Left ventricle myocardium inferior (tissue), 1 donor: ENCODE data around the gene AATK. TPM values are rescaled to one million over a fixed set of nuclear protein-coding genes. Genes with fewer than 3 reads are reported as not detected.

ENCODE experiments used
- DNase-seq: peaks from one replicate; pipeline ENCODE4 v3.0.0-alpha.2; 2020
- H3K27ac ChIP-seq: fragments of 200-600 bp; replicated peaks from 2 replicates; pipeline ENCODE4 v1.8.0; 2021
- H3K27me3 ChIP-seq: fragments of 200-600 bp; 2 replicates; pipeline ENCODE4 v1.8.0; 2021; ENCODE audit warnings: low read depth
- H3K36me3 ChIP-seq: fragments of 200-600 bp; 2 replicates; pipeline ENCODE4 v1.8.0; 2021
- H3K4me1 ChIP-seq: fragments of 200-600 bp; 2 replicates; pipeline ENCODE4 v1.8.0; 2021
- H3K4me3 ChIP-seq: fragments of 200-600 bp; 2 replicates; pipeline ENCODE4 v1.8.0; 2021; ENCODE audit warnings: mild to moderate bottlenecking, moderate library complexity
- H3K9me3 ChIP-seq: fragments of 200-600 bp; replicated peaks from 2 replicates; pipeline ENCODE4 v1.8.0; 2021
- CTCF ChIP-seq: fragments of 200-600 bp; IDR thresholded peaks from 2 replicates; pipeline ENCODE4 v1.8.0; 2021; ENCODE audit warnings: antibody characterized with exemption, mild to moderate bottlenecking, borderline replicate concordance
- intact Hi-C: fragments of 100-400 bp; cut with micrococcal nuclease; formaldehyde crosslinking; loops from one replicate; pipeline ENCODE4 v1.11.0; 2022
- total RNA-seq: library from RNA; stranded (reverse); fragmentation: NEBNext Ultra II Directional; extraction: Animal tissue kit (Norgen Biotek cat#: 25700); gene quantifications from one replicate; pipeline ENCODE4 v1.2.1, GENCODE V29; 2021
- donor health status: DM: no; HTN: yes; CAD: no; lungs with severe emphysema.

The AATK gene
- total RNA-seq, 1 donor from 2014 or later = 2.3 TPM

- Histone ChIP-seq H3K36me3 (peaks cover 22% of the 10 kb centered on the region), H3K4me1 (peaks cover 9% of the 10 kb centered on the region), H3K27ac (peak overlapping the region; percentile 19)
Observed at GRCh38 chr17:81090361-81091136, 75.5 kb downstream of the AATK start.

GRCh38 chr17:81086789-81087551 is 79.1 kb downstream of the AATK start:
- intact Hi-C loops = no loop called here
- peaks cover 44% of the 10 kb centered on the region for H3K4me1 ChIP-seq
- H3K27me3 ChIP-seq = no peaks in the 10 kb centered on the region
- DNase-seq = no peak
- TF ChIP-seq CTCF = no peak
- no peak overlapping the region for H3K4me3 ChIP-seq
- H3K9me3 ChIP-seq = no peaks in the 10 kb centered on the region
- H3K27ac ChIP-seq = no peak overlapping the region
- H3K36me3 ChIP-seq = peaks cover 22% of the 10 kb centered on the region

More at GRCh38 chr17:81090361-81091136, 75.5 kb downstream of the AATK start:
- Histone ChIP-seq H3K9me3 (no peaks in the 10 kb centered on the region), H3K4me3 (no peak overlapping the region), H3K27me3 (no peaks in the 10 kb centered on the region)
- peak; percentile 62 for DNase-seq
- intact Hi-C loops = loop anchor here (5.0 kb wide), 1 partner anchor 63 kb away; no protein-coding TSS in a partner anchor
- TF ChIP-seq CTCF = no peak

GRCh38 chr17:81085420-81085911 is 80.6 kb downstream of the AATK start:
- intact Hi-C loops = no loop called here
- Histone ChIP-seq H3K36me3 (peaks cover 22% of the 10 kb centered on the region), H3K27ac (no peak overlapping the region), H3K9me3 (no peaks in the 10 kb centered on the region), H3K27me3 (no peaks in the 10 kb centered on the region), H3K4me1 (peaks cover 56% of the 10 kb centered on the region), H3K4me3 (no peak overlapping the region)
- no peak for TF ChIP-seq CTCF
- no peak for DNase-seq

GRCh38 chr17:81084680-81085419 is 81.2 kb downstream of the AATK start:
- no peaks in the 10 kb centered on the region for H3K27me3 ChIP-seq
- H3K4me3 ChIP-seq = no peak overlapping the region
- peaks cover 58% of the 10 kb centered on the region for H3K4me1 ChIP-seq
- TF ChIP-seq CTCF = no peak
- peak overlapping the region; percentile 90 for H3K27ac ChIP-seq
- H3K36me3 ChIP-seq = peaks cover 22% of the 10 kb centered on the region
- intact Hi-C loops = no loop called here
- peak; percentile 43 for DNase-seq
- H3K9me3 ChIP-seq = no peaks in the 10 kb centered on the region

- Histone ChIP-seq H3K4me1 (peaks cover 59% of the 10 kb centered on the region), H3K27ac (peak overlapping the region; percentile 90), H3K36me3 (peaks cover 21% of the 10 kb centered on the region), H3K27me3 (no peaks in the 10 kb centered on the region), H3K4me3 (peak overlapping the region; percentile 14), H3K9me3 (no peaks in the 10 kb centered on the region)
- intact Hi-C loops = no loop called here
- TF ChIP-seq CTCF = no peak
- DNase-seq = no peak
Observed at GRCh38 chr17:81083125-81083765, 82.8 kb downstream of the AATK start.
